ENCODE results near the gene KLHL26. TPM values are rescaled to one million over a fixed set of nuclear protein-coding genes. Genes with fewer than 3 reads are reported as not detected.

Gene KLHL26
- total RNA-seq, 1 donor from 2014 or later = 12.3 TPM

DNA sequence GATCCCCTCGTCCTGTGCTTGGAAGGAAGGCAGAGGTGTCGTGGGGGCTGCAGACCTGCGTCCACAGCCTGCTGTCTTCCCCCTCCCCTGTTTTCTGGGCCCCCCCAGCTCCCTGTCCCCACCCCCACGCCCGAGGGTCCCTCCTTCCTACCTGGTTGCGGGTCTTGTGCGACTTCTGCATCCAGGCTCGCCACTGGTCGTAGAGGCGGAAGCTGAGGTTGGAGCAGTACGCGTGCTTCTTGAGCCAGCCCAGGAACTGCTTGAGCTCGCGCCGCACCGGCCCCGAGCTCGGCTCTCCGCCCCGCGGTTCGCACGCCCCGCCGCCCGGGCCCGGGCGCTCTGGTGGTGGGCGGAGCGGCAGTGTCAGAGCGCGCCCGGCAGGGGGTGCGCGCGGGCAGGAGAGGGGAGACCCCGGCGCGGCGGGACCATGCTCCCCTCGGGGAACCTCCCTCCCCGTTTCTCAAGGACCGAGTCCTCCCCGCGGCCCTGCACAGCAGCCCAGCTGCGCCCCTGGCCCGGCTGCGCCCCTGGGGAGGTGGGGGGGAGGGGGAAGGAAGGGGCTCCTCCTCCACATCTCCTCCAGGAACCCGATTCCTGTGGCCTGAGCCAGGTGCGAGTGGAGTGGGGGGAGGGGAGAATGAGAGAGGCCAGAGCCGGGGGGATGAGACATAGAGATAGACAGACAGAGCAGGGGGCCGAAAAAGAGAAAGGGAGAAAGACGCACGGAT, 42.6 kb upstream of the KLHL26 start:
- TF ChIP-seq, protein P1, sequence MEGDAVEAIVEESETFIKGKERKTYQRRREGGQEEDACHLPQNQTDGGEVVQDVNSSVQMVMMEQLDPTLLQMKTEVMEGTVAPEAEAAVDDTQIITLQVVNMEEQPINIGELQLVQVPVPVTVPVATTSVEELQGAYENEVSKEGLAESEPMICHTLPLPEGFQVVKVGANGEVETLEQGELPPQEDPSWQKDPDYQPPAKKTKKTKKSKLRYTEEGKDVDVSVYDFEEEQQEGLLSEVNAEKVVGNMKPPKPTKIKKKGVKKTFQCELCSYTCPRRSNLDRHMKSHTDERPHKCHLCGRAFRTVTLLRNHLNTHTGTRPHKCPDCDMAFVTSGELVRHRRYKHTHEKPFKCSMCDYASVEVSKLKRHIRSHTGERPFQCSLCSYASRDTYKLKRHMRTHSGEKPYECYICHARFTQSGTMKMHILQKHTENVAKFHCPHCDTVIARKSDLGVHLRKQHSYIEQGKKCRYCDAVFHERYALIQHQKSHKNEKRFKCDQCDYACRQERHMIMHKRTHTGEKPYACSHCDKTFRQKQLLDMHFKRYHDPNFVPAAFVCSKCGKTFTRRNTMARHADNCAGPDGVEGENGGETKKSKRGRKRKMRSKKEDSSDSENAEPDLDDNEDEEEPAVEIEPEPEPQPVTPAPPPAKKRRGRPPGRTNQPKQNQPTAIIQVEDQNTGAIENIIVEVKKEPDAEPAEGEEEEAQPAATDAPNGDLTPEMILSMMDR (conservative IDR thresholded peaks at IDR 0.05) = peak; percentile 88
- no peaks in the 10 kb centered on the region for H3K9me3 Mint-ChIP-seq
- DNase-seq (ENCODE audit: low read depth, low spot score) = peak; percentile 77
- peak overlapping the region; percentile 69 for H3K4me3 Mint-ChIP-seq
- H3K4me1 Mint-ChIP-seq = peaks cover 34% of the 10 kb centered on the region
- H3K36me3 Mint-ChIP-seq (ENCODE audit: low read depth) = no peaks in the 10 kb centered on the region
- peaks cover 46% of the 10 kb centered on the region for H3K27me3 Mint-ChIP-seq (ENCODE audit: low read depth)
- H3K27ac Mint-ChIP-seq (ENCODE audit: unreplicated experiment) = no peak overlapping the region

DNA sequence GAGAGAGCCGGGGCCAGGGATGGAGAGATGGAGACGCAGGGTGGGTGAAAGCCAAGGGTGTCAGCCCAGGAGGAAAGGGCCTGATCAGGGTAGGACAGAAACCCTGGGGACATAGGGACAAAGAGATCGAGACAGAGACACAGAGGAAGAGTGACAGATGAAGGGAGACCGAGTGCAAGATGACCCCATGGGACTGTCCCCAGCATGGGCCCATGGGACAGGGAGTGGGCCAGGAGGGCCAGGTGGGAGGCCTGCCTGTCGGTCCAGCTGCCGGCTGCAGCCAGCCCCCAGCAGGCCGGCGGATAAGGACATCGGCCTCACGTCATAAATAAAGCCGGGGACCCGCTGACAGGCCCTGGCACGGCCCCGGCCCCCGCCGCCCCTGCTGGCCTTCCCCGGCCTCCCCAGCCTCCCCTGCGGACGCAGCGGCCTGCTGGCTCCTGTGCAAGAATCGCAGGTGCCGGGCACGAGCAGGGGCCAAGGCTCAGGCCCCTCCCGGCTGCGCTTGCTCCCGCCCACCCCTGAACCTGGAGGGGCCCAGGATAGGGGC, 41.9 kb upstream of the KLHL26 start:
- Mint-ChIP-seq H3K27ac (ENCODE audit: unreplicated experiment) (no peak overlapping the region), H3K4me3 (peak overlapping the region; percentile 69), H3K9me3 (no peaks in the 10 kb centered on the region), H3K4me1 (peaks cover 30% of the 10 kb centered on the region), H3K27me3 (ENCODE audit: low read depth) (peaks cover 49% of the 10 kb centered on the region), H3K36me3 (ENCODE audit: low read depth) (no peaks in the 10 kb centered on the region)
- TF ChIP-seq, protein P1 (conservative IDR thresholded peaks at IDR 0.05) = no peak
- DNase-seq (ENCODE audit: low read depth, low spot score) = no peak

DNA sequence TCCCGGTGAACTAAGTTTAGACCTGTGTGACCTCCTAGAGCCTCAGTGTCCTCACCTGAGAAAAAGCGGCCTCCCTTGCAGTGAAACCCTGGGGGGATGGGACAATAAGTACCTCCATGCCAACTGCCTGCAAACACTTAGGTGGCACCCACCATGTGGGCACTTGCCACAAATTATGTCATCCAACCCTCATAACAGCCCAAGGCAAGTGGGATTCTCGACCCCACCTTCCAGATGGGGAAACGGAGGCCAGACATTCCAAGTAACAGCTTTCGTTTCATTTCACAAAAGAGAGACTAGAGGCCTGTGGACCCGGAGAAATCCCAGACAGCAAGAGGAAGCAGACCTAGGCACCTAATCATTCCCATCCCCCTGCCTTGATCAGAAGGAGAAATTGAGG, 41.4 kb upstream of the KLHL26 start:
- no peaks in the 10 kb centered on the region for H3K9me3 Mint-ChIP-seq
- no peak overlapping the region for H3K27ac Mint-ChIP-seq (ENCODE audit: unreplicated experiment)
- H3K4me1 Mint-ChIP-seq = peaks cover 24% of the 10 kb centered on the region
- H3K27me3 Mint-ChIP-seq (ENCODE audit: low read depth) = peaks cover 54% of the 10 kb centered on the region
- H3K4me3 Mint-ChIP-seq = peak overlapping the region; percentile 75
- no peak for DNase-seq (ENCODE audit: low read depth, low spot score)
- no peaks in the 10 kb centered on the region for H3K36me3 Mint-ChIP-seq (ENCODE audit: low read depth)
- TF ChIP-seq, protein P1 (conservative IDR thresholded peaks at IDR 0.05) = no peak

DNA sequence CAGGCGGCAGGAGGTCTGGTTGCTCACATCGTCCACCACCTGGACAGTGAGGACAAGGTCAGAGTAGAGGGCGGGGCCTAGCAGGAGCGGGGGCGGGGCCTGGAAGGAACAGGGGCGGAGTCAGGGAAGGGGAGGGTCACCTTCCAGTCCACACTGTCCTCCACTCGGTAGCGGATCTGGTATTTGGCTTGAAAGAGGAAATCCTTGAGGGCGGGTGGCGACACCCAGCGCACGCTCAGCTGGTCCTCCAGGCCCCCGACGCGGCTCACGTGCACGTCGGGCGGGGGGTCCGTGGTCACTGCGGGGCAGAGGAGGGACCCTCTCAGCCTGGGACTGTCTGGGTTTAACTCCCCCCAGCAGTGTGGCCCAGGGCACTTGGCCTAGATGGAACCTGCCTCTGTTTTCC, 40.1 kb upstream of the KLHL26 start:
- Mint-ChIP-seq H3K27ac (ENCODE audit: unreplicated experiment) (no peak overlapping the region), H3K4me3 (peak overlapping the region; percentile 46), H3K36me3 (ENCODE audit: low read depth) (no peaks in the 10 kb centered on the region), H3K27me3 (ENCODE audit: low read depth) (peaks cover 65% of the 10 kb centered on the region), H3K9me3 (no peaks in the 10 kb centered on the region), H3K4me1 (peaks cover 18% of the 10 kb centered on the region)
- TF ChIP-seq, protein P1 (conservative IDR thresholded peaks at IDR 0.05) = no peak
- no peak for DNase-seq (ENCODE audit: low read depth, low spot score)

DNA sequence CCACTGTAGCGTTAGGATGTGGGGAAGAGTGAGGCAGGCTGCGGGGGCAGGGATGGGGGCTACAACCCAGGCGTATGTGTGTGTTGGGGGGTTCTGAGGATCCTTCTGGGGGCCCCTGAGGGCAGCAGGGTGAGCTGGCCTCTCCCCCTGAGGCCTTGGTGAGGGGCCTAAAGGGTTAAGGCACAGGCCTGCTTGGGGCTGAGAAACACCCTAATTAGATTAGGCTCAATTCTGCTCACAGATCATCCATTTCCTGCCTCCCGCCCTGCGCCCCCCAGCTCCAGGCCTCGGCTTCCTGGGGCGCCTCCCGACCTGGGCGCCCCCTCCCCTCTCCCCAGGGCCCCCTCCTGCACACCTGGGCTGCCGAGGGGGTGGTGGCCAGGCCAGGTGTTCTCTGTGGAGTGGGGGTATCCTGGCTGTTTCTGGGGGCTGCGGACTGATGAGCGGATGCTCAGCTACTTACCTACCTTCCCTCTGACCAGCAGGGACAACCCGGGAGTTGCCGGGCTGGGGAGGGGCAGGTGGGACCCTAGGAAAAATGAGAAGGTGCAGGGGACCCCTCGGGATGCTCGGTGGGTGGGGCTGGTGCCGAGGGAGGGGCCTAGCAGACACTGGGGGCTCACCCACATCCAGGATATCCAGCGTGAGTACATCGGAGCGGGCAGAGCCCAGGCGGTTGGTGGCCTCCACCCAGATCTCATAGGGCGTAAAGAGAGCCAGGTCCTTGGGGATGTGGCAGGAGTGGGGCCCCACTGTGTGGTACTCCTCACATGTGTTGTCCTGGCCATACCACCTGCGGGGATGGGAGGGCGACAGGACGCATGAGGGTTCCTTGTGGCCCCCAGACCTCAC, 38.8 kb upstream of the KLHL26 start:
- TF ChIP-seq, protein P1 (conservative IDR thresholded peaks at IDR 0.05) = no peak
- Mint-ChIP-seq H3K36me3 (ENCODE audit: low read depth) (no peaks in the 10 kb centered on the region), H3K27ac (ENCODE audit: unreplicated experiment) (no peak overlapping the region), H3K27me3 (ENCODE audit: low read depth) (peaks cover 77% of the 10 kb centered on the region), H3K4me3 (peak overlapping the region; percentile 66), H3K4me1 (peaks cover 20% of the 10 kb centered on the region), H3K9me3 (no peaks in the 10 kb centered on the region)
- DNase-seq (ENCODE audit: low read depth, low spot score) = no peak
